Tongue (tissue), 2 donors: ENCODE data around the gene ASCC3. TPM values are rescaled to one million over a fixed set of nuclear protein-coding genes. Genes with fewer than 3 reads are reported as not detected.

Source experiments
- DNase-seq: peaks from one replicate; pipeline ENCODE4 v3.0.0-alpha.2; 2015
- total RNA-seq: library from RNA; depleted of rRNA; stranded (reverse); fragments of >200 nt; gene quantifications from one replicate; pipeline ENCODE4 v1.2.3, GENCODE V29; 2014

The ASCC3 gene
- total RNA-seq, 1 donor from 2014 or later = 48.0 TPM

DNA sequence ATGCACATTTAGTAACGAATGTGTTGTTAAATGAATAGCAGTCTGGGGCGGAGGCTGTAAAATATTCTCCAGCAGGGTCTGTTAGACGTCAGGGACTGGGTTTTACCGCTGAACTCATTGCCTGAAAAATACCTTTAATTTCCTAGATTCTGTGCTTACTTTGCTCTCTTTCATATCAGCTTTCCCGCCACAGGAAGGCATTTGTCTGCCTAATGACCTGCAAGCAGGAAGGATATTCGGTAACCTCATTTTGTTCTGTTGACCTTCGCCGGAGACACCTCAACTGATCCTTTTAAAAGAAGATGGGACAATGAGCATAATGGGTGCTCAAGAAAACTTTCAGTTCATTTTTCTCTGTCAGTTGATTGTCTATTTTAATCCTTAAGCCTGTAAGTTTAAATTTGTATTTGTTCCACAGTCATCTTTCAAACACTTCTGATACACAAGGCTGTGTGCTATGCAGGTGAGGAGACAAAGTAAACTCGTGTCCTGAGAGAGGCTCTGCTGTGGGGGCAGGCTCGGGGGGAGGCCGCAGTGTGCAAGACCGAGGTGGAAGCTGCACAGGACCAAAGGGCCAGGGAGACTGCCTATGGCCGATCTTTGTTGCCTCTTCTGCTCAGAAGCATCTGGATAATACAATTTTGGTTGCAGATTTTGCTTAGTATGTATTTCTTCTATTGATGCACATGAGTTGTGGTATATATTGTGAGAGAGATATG lies 389.0 kb downstream of the ASCC3 start:
- no peak for DNase-seq

GRCh38 chr6:100490065-100490464 lies 391.1 kb downstream of the ASCC3 start:
- no peak for DNase-seq

DNA sequence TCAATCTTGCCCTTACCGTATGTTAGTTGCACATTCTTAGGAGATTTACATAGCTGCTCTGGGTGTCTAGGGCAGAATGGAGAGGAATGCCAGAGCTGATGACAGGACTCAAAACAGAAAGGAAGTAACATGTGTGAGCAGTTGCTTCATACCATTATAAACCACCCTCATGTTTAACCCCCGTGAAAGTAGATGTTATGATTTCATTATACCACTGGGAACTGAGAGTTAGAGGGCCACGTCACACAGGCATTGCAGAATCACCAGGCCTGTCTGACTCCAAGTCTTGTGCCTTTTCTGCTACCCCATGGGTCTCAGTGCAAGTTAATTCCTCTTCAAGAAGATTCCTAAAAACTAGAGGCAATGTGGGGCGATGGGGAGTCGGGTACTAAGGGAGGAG lies 392.9 kb downstream of the ASCC3 start:
- no peak for DNase-seq

DNA sequence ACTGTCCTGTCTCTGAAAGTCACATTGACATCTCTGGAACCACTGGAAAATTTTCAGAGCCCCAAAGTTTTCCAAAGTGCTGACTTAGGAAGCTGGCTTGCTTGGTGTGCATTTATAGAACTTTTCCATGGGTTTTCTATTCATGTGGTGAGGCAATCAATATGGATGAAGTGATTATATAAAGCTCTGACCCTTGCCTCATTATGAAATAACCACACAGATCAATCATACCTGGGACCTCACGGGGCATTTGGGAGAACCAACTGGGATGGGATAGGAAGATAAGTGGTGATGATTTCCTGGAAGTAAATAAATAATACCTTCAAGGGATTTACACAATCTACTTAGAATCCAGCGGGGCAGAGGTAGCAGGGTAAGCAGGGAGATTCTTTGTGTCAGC lies 393.5 kb downstream of the ASCC3 start:
- DNase-seq = no peak

DNA sequence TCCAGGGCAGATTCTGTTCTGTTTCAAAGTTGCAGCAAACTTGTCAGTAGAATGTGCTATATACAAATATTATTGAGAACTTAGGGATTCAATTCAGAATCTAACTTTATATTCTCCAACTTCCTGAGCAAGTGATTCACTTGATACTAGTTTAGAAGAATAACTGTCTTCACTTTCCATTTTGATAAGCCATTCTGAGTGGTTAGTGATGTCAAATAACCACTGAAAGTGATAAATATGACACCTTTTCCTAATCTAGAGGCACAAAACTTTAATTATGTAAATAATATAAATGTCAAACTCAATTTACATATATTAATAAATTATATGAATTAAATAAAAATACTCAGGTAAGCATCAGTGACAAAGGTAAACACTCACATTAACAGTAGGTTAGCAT lies 395.9 kb downstream of the ASCC3 start:
- DNase-seq = no peak

- DNase-seq = peak; percentile 70
Observed at GRCh38 chr6:100484474-100484873, 396.7 kb downstream of the ASCC3 start.

DNA sequence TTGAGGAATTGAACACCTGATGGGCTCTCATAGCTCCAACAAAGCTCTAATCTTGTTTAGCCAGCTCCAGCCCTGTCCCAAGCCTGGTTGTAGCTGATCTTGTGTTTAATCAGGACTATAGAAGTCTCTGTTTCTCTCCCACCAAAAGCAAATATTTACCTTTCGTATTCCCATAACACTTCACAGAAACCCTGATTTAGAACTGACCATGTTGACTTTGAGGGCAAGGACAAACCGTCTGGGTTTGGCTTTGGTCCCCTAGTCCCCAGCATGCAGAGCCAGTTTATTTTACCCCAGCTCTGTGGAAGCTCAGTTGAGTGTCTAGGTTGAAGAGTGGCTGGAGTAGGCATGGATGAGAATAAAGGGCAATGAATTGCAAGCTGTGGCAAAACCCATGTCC lies 398.4 kb downstream of the ASCC3 start:
- DNase-seq = no peak

- peak; percentile 68 for DNase-seq
Observed at GRCh38 chr6:100479179-100480035, 401.7 kb downstream of the ASCC3 start.

- no peak for DNase-seq
Observed at GRCh38 chr6:100475554-100476320, 405.4 kb downstream of the ASCC3 start.

DNA sequence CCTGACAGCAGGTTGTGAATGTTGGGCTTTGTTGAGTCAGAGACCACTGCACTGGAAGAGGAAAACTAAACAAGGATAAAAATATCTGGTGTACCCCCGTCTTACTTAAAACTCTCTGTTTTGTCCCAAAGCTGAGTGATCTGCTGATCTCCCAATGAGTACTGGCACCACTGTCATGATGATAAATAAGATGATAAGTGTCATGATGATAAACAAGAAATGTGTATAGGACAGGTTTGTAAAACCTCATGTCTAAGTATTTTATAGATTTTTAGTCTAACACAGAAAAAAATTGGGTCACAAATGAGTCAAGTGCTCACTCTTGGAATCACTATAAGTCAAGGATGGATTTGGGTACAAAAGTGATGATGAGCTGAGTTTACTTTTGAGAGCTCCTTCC lies 407.9 kb downstream of the ASCC3 start:
- DNase-seq = no peak

GRCh38 chr6:100472674-100473073 lies 408.5 kb downstream of the ASCC3 start:
- DNase-seq = no peak

DNA sequence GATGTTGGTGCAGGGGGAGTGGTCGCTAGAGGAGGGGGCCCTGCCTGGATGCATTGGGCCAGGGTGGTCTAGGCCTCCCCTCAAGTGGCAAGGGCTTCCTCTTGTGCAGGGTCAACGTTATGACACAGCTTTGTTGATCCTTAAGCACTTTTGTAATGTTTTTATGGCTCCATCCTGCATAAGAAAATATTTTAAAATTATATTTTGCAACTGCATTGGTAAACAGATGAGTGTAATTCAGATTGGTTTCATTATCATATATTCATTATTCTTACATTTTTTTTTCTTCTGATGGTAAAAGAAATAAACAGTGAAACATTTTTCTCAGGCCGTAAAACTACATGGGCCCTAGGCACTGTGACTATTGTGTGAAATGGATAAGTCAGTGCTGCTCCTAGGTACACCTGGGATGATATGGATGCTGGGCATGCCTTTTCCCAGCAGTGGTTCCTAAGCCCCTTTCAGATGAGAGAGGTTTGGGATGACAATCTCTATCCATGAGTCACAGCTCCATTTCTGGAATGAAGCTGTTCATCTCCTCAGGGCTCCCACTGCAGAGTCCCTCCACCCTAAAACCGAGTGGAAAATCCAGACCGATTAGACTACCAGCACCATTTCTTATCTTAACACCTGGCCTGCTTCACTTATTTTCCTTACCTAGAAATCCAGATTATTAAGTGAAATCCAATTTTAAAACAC lies 410.6 kb downstream of the ASCC3 start:
- DNase-seq = no peak

GRCh38 chr6:100469101-100469859 lies 411.8 kb downstream of the ASCC3 start:
- DNase-seq = no peak

DNA sequence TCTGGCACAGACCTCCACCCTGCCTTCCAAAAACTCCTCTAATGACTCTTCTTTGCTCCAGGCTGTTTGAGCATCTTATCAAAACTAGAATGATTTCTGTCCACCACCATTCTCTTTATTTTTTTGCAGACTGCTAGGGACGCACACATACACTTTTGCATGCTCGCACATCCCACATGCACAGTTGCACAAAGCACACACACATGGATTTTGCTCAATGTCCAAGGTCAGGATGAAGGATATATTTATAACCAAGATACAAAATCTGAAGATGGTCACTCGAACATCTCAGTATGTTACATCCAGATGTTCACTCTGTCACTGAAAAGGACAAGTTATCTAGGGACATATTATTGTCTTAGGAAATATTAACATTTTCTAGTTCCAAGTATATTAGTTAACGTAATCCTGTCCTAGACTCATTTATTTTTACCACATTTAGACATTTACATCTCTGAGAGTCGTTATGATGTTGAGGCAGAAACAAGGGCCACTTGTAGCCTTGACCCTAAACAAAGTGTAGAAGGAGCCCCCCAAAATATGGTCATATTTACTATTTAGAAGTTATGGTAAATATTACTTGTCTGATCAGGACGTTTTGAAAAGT lies 413.0 kb downstream of the ASCC3 start:
- no peak for DNase-seq

DNA sequence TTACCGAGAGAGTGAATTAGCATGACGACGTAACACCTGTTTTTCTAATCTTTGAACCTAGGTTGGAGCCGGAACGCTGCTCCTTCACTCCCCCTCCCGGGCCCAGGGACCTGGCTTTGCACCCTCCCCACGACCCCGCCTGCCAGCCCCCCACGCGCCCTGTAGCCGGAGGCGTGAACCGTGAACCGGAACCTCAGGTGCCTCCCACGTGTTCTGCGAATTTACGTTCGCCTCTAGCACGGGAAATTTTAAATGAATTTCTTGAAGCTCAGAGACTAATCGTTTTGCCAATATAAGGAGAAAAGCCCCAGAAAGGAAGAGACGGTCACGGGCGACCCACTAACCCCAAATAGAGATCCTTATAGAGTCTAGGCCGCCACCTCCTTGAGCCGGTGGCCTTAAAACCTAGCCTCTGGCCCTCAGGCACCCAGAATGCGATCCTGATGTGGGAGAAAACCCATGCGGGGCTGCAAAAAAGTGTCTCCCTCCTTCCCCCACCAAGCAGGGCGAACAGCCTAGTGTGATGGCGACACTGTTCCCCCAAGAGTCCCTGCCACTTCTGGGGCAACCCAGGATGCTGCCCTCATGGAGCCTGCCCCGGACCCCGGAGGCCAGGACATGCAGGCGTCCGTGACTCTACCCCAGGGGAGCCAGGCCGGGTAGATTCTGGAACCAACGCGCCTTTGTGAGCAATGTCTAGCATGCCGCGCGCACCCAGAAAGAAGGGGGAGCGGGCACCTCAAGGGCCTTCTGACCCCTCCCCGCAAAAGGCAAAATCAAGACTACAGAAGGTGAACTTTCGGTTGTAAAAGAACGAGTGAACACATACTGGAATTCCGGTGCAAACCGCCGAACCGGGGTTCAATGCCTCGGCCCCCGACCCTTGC lies 413.8 kb downstream of the ASCC3 start:
- no peak for DNase-seq

- DNase-seq = peak; percentile 26
Observed at GRCh38 chr6:100466410-100467128, 414.6 kb downstream of the ASCC3 start.

DNA sequence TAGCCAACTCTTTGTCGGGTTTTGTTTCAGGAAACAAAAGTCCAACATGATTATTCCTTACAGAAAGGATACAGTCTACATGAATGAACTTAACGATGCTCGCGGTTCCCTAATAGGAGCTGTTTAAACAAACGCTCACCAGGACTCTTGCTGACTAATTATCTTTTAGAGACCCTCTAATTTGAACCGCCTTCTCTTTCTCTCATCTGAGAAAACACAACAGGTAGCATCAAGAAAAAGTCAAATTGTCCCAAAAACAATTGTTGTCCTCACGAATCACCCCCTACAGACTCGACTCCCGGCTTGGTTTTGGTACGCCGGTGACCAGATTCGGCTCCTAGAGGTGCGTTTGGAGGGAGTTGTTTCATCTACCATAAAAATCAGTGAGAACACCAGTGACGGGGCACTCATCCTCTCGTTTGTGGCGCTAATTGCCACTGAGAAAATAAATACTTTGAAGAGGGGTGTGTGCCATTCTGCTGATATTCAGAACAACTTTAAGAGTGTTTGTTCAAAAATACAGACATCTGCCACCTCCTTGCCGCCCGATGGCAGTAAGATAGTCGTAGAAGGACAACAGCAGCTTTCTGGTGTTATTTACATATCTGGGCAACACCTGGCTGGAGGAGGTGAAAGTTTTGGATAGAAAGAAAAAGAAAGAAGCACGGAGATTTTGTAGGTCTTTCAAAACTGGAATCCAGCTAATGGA lies 415.3 kb downstream of the ASCC3 start:
- no peak for DNase-seq

DNA sequence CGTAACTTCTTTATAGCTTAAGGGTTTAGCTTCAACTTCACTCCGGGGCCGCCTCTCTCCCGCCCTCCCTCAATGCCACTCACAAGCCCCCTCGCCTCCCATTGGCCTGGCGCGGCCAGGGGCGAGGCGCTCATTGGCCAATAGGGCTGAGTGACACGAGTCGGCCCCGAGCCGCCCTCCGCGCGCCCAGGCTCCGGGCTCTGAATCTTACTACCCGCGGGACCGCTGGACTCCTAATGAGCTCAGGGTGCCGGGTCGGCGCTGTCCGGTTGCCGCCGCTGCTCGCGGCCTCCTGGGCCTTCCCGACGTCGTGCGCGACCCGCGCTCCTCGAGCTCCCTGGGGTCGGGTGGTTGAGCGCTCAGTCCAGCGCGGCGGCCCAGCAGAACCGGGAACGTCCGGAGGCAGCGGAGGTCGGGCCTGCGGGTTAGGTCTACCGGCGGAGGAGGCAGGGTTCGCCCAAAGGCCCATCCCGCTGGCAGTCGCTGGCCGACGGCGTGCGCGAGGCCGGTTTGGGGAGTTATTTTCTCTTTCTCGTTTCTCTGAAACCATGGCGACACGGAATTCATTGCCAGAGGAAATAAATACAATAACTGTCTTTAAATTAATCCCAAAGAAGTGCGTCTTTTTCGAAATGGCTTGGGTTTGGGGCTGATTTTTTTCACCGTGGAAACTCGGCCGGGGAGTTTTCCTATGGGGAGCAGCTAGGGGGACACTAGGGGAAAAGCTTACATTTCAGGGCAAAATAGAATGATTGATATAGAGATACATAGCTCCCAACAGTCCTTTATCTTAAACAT lies 416.0 kb downstream of the ASCC3 start, which contains the start of gene SIM1:
SIM1 (minus strand) TSS at position 19 of the 798 bp plus-strand sequence. CDS start 1,453 bp downstream, outside the sequence.
- peak; percentile 95 for DNase-seq
